Liver (tissue), 9 donors: Measurements from ENCODE around the gene TANGO6. TPM values are rescaled to one million over a fixed set of nuclear protein-coding genes. Genes with fewer than 3 reads are reported as not detected.

Source experiments
- DNase-seq: peaks from one replicate; pipeline ENCODE4 v3.0.0-alpha.2; 2017; ENCODE audit warnings: low spot score
- H3K27ac ChIP-seq, 2 donors: one replicate each; pipeline ENCODE4 v1.7.0; 2013; ENCODE audit warnings: inconsistent platforms in 2 of 2, low read length in 2 of 2, control low read depth in 1 of 2, low read depth in 1 of 2, mild to moderate bottlenecking in 1 of 2
- H3K27me3 ChIP-seq, 4 donors: one replicate each; pipeline versions ENCODE4 v1.6.1 to v1.7.0; 2013; ENCODE audit warnings: low read length in 3 of 4, inconsistent platforms in 1 of 4, mild to moderate bottlenecking in 1 of 4, moderate library complexity in 1 of 4; ENCODE audit not compliant: control insufficient read depth in 4 of 4, insufficient read depth in 4 of 4
- H3K36me3 ChIP-seq, 4 donors: one replicate each; pipeline versions ENCODE4 v1.6.1 to v1.7.0; 2013; ENCODE audit warnings: low read length in 3 of 4, mild to moderate bottlenecking in 3 of 4, low read depth in 1 of 4, moderate library complexity in 1 of 4; ENCODE audit not compliant: control insufficient read depth in 4 of 4, insufficient read depth in 3 of 4
- H3K4me1 ChIP-seq, 4 donors: one replicate each; pipeline versions ENCODE4 v1.6.1 to v1.7.0; 2013; ENCODE audit warnings: low read length in 3 of 4, mild to moderate bottlenecking in 3 of 4, moderate library complexity in 1 of 4; ENCODE audit not compliant: control insufficient read depth in 4 of 4, insufficient read depth in 4 of 4
- H3K4me3 ChIP-seq, 3 donors: one replicate each; pipeline versions ENCODE4 v1.6.1 to v1.7.0; 2013; ENCODE audit warnings: low read length in 3 of 3, control low read depth in 1 of 3, low read depth in 1 of 3, mild to moderate bottlenecking in 1 of 3
- H3K9ac ChIP-seq, 2 donors: one replicate each; pipeline ENCODE4 v1.7.0; 2013; ENCODE audit warnings: low read length in 2 of 2, mild to moderate bottlenecking in 2 of 2, moderate library complexity in 2 of 2, control low read depth in 1 of 2, low read depth in 1 of 2
- H3K9me3 ChIP-seq, 4 donors: one replicate each; pipeline versions ENCODE4 v1.6.1 to v1.7.0; 2013; ENCODE audit warnings: low read length in 3 of 4; ENCODE audit not compliant: control insufficient read depth in 4 of 4
- ATF3 ChIP-seq: IDR thresholded peaks from 2 replicates; pipeline ENCODE4 v1.6.1; 2016; ENCODE audit warnings: antibody characterized with exemption
- EGR1 ChIP-seq, 2 donors: IDR thresholded peaks; 2 replicates each; pipeline ENCODE4 v1.6.1; 2016 to 2018; ENCODE audit warnings: antibody characterized with exemption in 2 of 2, low read depth in 2 of 2
- FOXA1 ChIP-seq: IDR thresholded peaks from 2 replicates; pipeline ENCODE4 v1.6.1; 2016; ENCODE audit warnings: antibody characterized with exemption
- FOXA2 ChIP-seq: IDR thresholded peaks from 2 replicates; pipeline ENCODE4 v1.6.1; 2016; ENCODE audit warnings: antibody characterized with exemption
- GABPA ChIP-seq, 2 donors: IDR thresholded peaks in 1 of 2; conservative IDR thresholded peaks in 1 of 2; 2 replicates each; pipeline ENCODE4 v1.6.1; 2016; ENCODE audit warnings: antibody characterized with exemption in 2 of 2, mild to moderate bottlenecking in 1 of 2, moderate library complexity in 1 of 2
- HNF4A ChIP-seq, 2 donors: conservative IDR thresholded peaks; 2 replicates each; pipeline ENCODE4 v1.6.1; 2016; ENCODE audit warnings: antibody characterized with exemption in 2 of 2, mild to moderate bottlenecking in 2 of 2
- HNF4G ChIP-seq: IDR thresholded peaks from 2 replicates; pipeline ENCODE4 v1.6.1; 2016; ENCODE audit warnings: antibody characterized with exemption
- JUND ChIP-seq, 2 donors: IDR thresholded peaks; 2 replicates each; pipeline ENCODE4 v1.6.1; 2016; ENCODE audit warnings: antibody characterized with exemption in 2 of 2
- MAX ChIP-seq: IDR thresholded peaks from 2 replicates; pipeline ENCODE4 v1.6.1; 2016; ENCODE audit warnings: antibody characterized with exemption
- NR2F2 ChIP-seq: IDR thresholded peaks from 2 replicates; pipeline ENCODE4 v1.6.1; 2016; ENCODE audit warnings: antibody characterized with exemption
- RAD21 ChIP-seq, 2 donors: IDR thresholded peaks; 2 replicates each; pipeline ENCODE4 v1.6.1; 2016; ENCODE audit warnings: antibody characterized with exemption in 2 of 2, mild to moderate bottlenecking in 2 of 2
- RXRA ChIP-seq, 2 donors: IDR thresholded peaks; 2 replicates each; pipeline ENCODE4 v1.6.1; 2017 to 2018; ENCODE audit warnings: antibody characterized with exemption in 2 of 2, mild to moderate bottlenecking in 1 of 2
- SP1 ChIP-seq: IDR thresholded peaks from 2 replicates; pipeline ENCODE4 v1.6.1; 2018; ENCODE audit warnings: antibody characterized with exemption, mild to moderate bottlenecking
- TAF1 ChIP-seq: conservative IDR thresholded peaks from 2 replicates; pipeline ENCODE4 v1.6.1; 2016; ENCODE audit warnings: antibody characterized with exemption, mild to moderate bottlenecking
- YY1 ChIP-seq: IDR thresholded peaks from 2 replicates; pipeline ENCODE4 v1.6.1; 2016; ENCODE audit warnings: antibody characterized with exemption, mild to moderate bottlenecking
- WGBS: extraction: QIAGEN DNeasy Blood & Tissue Kit; methylation state at CpG from one replicate; pipeline ENCODE4 v1.1.7; 2013; 5-methylcytosine and 5-hydroxymethylcytosine counted together
- polyA plus RNA-seq, 2 donors: library from polyadenylated mRNA; stranded (reverse) in 1 of 2; unstranded in 1 of 2; fragments of 200-250 nt in 1 of 2; fragments of >200 nt in 1 of 2; fragmentation: Nextera tagmentation in 1 of 2; extraction: Ambion mirVana in 1 of 2; gene quantifications; one replicate each; pipeline versions ENCODE4 v1.2.1 to v1.2.3, GENCODE V29; 2013 to 2015
- total RNA-seq, 2 donors: library from RNA; depleted of rRNA; stranded (reverse); fragments of >200 nt; gene quantifications; one replicate each; pipeline ENCODE4 v1.2.3, GENCODE V29; 2014
- TF ChIP-seq, protein P1 (sequence below): IDR thresholded peaks from 2 replicates; pipeline ENCODE4 v1.6.1; 2016; ENCODE audit warnings: antibody characterized with exemption, mild to moderate bottlenecking
- TF ChIP-seq, protein P2 (sequence below): fragments of 150-350 bp; IDR thresholded peaks from 2 replicates; pipeline ENCODE4 v1.5.1; 2017; ENCODE audit warnings: improper control_type of control experiment, low read depth, low read length; ENCODE audit not compliant: missing input control
- donor health status: healthy.
- donor health status: healthy.
- donor health status: healthy.
- donor health status: healthy.
- donor health status: healthy.

The TANGO6 gene
- total and polyA plus RNA-seq, 4 donors: 6.8 to 40.6 (median 10.5) TPM

GRCh38 chr16:69106491-69107315, 263.4 kb downstream of the TANGO6 start (continued):
- TF ChIP-seq, protein P1, sequence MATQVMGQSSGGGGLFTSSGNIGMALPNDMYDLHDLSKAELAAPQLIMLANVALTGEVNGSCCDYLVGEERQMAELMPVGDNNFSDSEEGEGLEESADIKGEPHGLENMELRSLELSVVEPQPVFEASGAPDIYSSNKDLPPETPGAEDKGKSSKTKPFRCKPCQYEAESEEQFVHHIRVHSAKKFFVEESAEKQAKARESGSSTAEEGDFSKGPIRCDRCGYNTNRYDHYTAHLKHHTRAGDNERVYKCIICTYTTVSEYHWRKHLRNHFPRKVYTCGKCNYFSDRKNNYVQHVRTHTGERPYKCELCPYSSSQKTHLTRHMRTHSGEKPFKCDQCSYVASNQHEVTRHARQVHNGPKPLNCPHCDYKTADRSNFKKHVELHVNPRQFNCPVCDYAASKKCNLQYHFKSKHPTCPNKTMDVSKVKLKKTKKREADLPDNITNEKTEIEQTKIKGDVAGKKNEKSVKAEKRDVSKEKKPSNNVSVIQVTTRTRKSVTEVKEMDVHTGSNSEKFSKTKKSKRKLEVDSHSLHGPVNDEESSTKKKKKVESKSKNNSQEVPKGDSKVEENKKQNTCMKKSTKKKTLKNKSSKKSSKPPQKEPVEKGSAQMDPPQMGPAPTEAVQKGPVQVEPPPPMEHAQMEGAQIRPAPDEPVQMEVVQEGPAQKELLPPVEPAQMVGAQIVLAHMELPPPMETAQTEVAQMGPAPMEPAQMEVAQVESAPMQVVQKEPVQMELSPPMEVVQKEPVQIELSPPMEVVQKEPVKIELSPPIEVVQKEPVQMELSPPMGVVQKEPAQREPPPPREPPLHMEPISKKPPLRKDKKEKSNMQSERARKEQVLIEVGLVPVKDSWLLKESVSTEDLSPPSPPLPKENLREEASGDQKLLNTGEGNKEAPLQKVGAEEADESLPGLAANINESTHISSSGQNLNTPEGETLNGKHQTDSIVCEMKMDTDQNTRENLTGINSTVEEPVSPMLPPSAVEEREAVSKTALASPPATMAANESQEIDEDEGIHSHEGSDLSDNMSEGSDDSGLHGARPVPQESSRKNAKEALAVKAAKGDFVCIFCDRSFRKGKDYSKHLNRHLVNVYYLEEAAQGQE: no peak
- no peak for TF ChIP-seq HNF4A (conservative IDR thresholded peaks at IDR 0.05)
- TF ChIP-seq RAD21 (IDR thresholded peaks at IDR 0.05): no peak
- TF ChIP-seq ATF3: no peak
- TF ChIP-seq SP1: no peak
- TF ChIP-seq GABPA (IDR thresholded peaks at IDR 0.05 in 1 of 2, conservative IDR thresholded peaks at IDR 0.05 in 1 of 2): no peak
- no peak for TF ChIP-seq YY1
- TF ChIP-seq HNF4G: no peak
- TF ChIP-seq EGR1 (IDR thresholded peaks at IDR 0.05; ENCODE audit: low read depth in 2 of 2): no peak
- no peak for TF ChIP-seq JUND (IDR thresholded peaks at IDR 0.05)
- no peak for TF ChIP-seq RXRA (IDR thresholded peaks at IDR 0.05)
- no peak for TF ChIP-seq MAX
- no peak for TF ChIP-seq FOXA2
- no peak for TF ChIP-seq NR2F2

DNA sequence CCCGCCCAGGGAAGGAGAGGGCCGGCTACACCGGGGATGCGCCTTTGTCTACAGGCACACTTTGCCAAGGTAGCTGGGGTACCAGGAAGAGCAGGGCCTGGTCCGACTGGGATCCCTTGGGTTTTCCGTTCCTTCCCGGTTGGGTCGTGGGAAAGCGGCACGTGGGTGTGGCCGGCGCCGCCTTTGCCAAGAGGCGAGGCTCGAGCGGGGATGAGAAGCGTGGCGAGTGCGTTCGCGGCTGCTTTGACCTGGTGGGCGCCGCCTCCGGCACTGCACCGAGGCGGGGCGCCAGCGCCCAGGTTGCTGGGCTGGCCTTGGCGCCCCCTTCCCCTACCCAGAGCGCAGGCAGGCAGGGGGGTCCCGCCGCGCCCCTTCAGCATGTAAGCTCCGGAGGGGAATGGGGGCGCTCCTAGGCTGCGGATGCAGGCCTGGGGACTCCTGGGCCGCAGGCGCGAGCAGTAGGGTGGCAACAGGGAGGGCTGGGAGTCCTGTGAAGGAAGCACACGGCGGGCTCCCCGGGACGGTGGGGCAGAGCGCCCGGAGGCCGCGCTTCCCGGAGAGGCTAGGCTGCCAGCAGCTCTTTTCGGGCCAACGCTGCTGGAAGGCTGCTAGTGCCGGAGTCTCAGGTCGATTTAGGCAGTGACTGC, 264.1 kb downstream of the TANGO6 start:
- Histone ChIP-seq H3K27me3 (no peaks in the 10 kb centered on the region), H3K36me3 (peaks cover 0 to 9% (median under 1%) of the 10 kb centered on the region in 4 donors), H3K4me3 (peak overlapping the region in 1 of 3 donors; percentile 59), H3K27ac (no peak overlapping the region), H3K4me1 (peaks cover 12 to 34% (median 24%) of the 10 kb centered on the region in 4 donors), H3K9me3 (no peaks in the 10 kb centered on the region), H3K9ac (no peak overlapping the region)
- TF ChIP-seq EGR1 (IDR thresholded peaks at IDR 0.05; ENCODE audit: low read depth in 2 of 2) (no peak), JUND (IDR thresholded peaks at IDR 0.05) (no peak), HNF4G (no peak), SP1 (no peak), FOXA1 (no peak), RAD21 (IDR thresholded peaks at IDR 0.05) (no peak), NR2F2 (no peak), ATF3 (no peak), HNF4A (conservative IDR thresholded peaks at IDR 0.05) (no peak), MAX (no peak), RXRA (IDR thresholded peaks at IDR 0.05) (no peak), YY1 (no peak), TAF1 (no peak), GABPA (IDR thresholded peaks at IDR 0.05 in 1 of 2, conservative IDR thresholded peaks at IDR 0.05 in 1 of 2) (no peak)
- TF ChIP-seq, protein P1: no peak
- TF ChIP-seq, protein P2, sequence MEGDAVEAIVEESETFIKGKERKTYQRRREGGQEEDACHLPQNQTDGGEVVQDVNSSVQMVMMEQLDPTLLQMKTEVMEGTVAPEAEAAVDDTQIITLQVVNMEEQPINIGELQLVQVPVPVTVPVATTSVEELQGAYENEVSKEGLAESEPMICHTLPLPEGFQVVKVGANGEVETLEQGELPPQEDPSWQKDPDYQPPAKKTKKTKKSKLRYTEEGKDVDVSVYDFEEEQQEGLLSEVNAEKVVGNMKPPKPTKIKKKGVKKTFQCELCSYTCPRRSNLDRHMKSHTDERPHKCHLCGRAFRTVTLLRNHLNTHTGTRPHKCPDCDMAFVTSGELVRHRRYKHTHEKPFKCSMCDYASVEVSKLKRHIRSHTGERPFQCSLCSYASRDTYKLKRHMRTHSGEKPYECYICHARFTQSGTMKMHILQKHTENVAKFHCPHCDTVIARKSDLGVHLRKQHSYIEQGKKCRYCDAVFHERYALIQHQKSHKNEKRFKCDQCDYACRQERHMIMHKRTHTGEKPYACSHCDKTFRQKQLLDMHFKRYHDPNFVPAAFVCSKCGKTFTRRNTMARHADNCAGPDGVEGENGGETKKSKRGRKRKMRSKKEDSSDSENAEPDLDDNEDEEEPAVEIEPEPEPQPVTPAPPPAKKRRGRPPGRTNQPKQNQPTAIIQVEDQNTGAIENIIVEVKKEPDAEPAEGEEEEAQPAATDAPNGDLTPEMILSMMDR: no peak
- WGBS: 10% methylated on average over 52 of the region's 52 CpGs
- no peak for DNase-seq
